OCI-LY1 (cell line): ENCODE measurements around the gene GNG2.

Experiments
- H2AFZ ChIP-seq: fragments of 200-600 bp; sonication (generic), shearing (Covaris generic); 2 replicates; pipeline ENCODE4 v1.6.0; 2014; ENCODE audit warnings: antibody characterized with exemption, mild to moderate bottlenecking, low read length
- H3F3A ChIP-seq: fragments of 200-600 bp; sonication (generic), shearing (Covaris generic); 2 replicates; pipeline ENCODE4 v1.6.0; 2014; ENCODE audit warnings: mild to moderate bottlenecking, antibody characterized with exemption, low read length, moderate library complexity; ENCODE audit not compliant: insufficient read depth
- H3K27ac ChIP-seq: fragments of 200-600 bp; sonication (generic); 2 replicates; pipeline ENCODE4 v1.5.1; 2014; ENCODE audit warnings: low read length, mixed run types, mild to moderate bottlenecking, low read depth; ENCODE audit not compliant: poor library complexity, severe bottlenecking
- H3K27me3 ChIP-seq: fragments of 200-600 bp; sonication (generic); 2 replicates; pipeline ENCODE4 v1.6.0; 2014; ENCODE audit warnings: antibody characterized with exemption, mild to moderate bottlenecking, low read length, moderate library complexity; ENCODE audit not compliant: insufficient read depth
- H3K36me3 ChIP-seq: fragments of 200-600 bp; sonication (generic); 2 replicates; pipeline ENCODE4 v1.6.1; 2014; ENCODE audit warnings: mild to moderate bottlenecking, antibody characterized with exemption, low read length, moderate library complexity, mixed read lengths; ENCODE audit not compliant: insufficient read depth
- H3K4me1 ChIP-seq: fragments of 200-600 bp; sonication (generic); 2 replicates; pipeline ENCODE4 v1.5.1; 2014; ENCODE audit warnings: mild to moderate bottlenecking, low read length, moderate library complexity; ENCODE audit not compliant: insufficient read depth, severe bottlenecking
- H3K4me2 ChIP-seq: fragments of 200-600 bp; sonication (generic), shearing (Covaris generic); 2 replicates; pipeline ENCODE4 v1.6.1; 2014; ENCODE audit warnings: low read length
- H3K4me3 ChIP-seq: fragments of 200-600 bp; sonication (generic); 2 replicates; pipeline ENCODE4 v1.5.1; 2014; ENCODE audit warnings: low read length, low read depth, mild to moderate bottlenecking, mixed read lengths; ENCODE audit not compliant: poor library complexity, severe bottlenecking
- H3K79me2 ChIP-seq: fragments of 200-600 bp; shearing (Covaris generic); 2 replicates; pipeline ENCODE4 v1.6.1; 2016; ENCODE audit warnings: mixed run types, low read length, mixed read lengths; ENCODE audit not compliant: insufficient read depth
- H3K9ac ChIP-seq: fragments of 200-600 bp; sonication (generic), shearing (Covaris generic); 2 replicates; pipeline ENCODE4 v1.6.1; 2014; ENCODE audit warnings: mild to moderate bottlenecking, low read length, mixed read lengths
- H3K9me2 ChIP-seq: fragments of 200-600 bp; sonication (generic), shearing (Covaris generic); 2 replicates; pipeline ENCODE4 v1.6.1; 2014; ENCODE audit warnings: low read depth, mild to moderate bottlenecking, low read length, mixed read lengths
- H3K9me3 ChIP-seq: fragments of 200-600 bp; shearing (Covaris generic); 2 replicates; pipeline ENCODE4 v1.6.1; 2014; ENCODE audit warnings: low read length, mixed read lengths
- H4K20me1 ChIP-seq: fragments of 200-600 bp; sonication (generic), shearing (Covaris generic); 2 replicates; pipeline ENCODE4 v1.6.0; 2016; ENCODE audit warnings: mild to moderate bottlenecking, low read length; ENCODE audit not compliant: insufficient read depth
- CTCF ChIP-seq: fragments of 200-600 bp; sonication (generic), shearing (Covaris generic); IDR thresholded peaks from 2 replicates; pipeline ENCODE4 v1.5.1; 2017; ENCODE audit warnings: mild to moderate bottlenecking, antibody characterized with exemption, low read length, moderate library complexity, mixed read lengths
- EZH2 ChIP-seq: fragments of 200-600 bp; sonication (generic), shearing (Covaris generic); IDR thresholded peaks from 2 replicates; pipeline ENCODE4 v1.8.0; 2017; ENCODE audit warnings: borderline replicate concordance, mixed run types, mild to moderate bottlenecking, antibody characterized with exemption, low read length, moderate library complexity, mixed read lengths

Gene GNG2

GRCh38 chr14:51959928-51960327, 99.5 kb downstream of the GNG2 start:
- Histone ChIP-seq H3K36me3 (no peaks in the 10 kb centered on the region), H3F3A (no peaks in the 10 kb centered on the region), H3K4me1 (no peaks in the 10 kb centered on the region), H3K9me3 (no peaks in the 10 kb centered on the region), H3K9ac (no peak overlapping the region), H3K27ac (no peak overlapping the region), H4K20me1 (no peaks in the 10 kb centered on the region), H3K79me2 (no peaks in the 10 kb centered on the region), H2AFZ (no peak overlapping the region), H3K4me3 (no peak overlapping the region), H3K9me2 (no peaks in the 10 kb centered on the region), H3K4me2 (no peak overlapping the region), H3K27me3 (no peaks in the 10 kb centered on the region)
- TF ChIP-seq CTCF (no peak), EZH2 (no peak)

GRCh38 chr14:51960866-51961265, 100.5 kb downstream of the GNG2 start:
- TF ChIP-seq EZH2: no peak
- TF ChIP-seq CTCF: no peak
- H3K4me2 ChIP-seq: no peak overlapping the region
- H3F3A ChIP-seq: no peaks in the 10 kb centered on the region
- H3K9me3 ChIP-seq: no peaks in the 10 kb centered on the region
- H3K4me1 ChIP-seq: no peaks in the 10 kb centered on the region
- no peak overlapping the region for H2AFZ ChIP-seq
- no peak overlapping the region for H3K9ac ChIP-seq
- no peaks in the 10 kb centered on the region for H3K79me2 ChIP-seq
- no peaks in the 10 kb centered on the region for H3K36me3 ChIP-seq
- H4K20me1 ChIP-seq: no peaks in the 10 kb centered on the region
- no peak overlapping the region for H3K4me3 ChIP-seq
- H3K9me2 ChIP-seq: no peaks in the 10 kb centered on the region
- H3K27me3 ChIP-seq: no peaks in the 10 kb centered on the region
- no peak overlapping the region for H3K27ac ChIP-seq

GRCh38 chr14:51962711-51963110, 102.3 kb downstream of the GNG2 start:
- Histone ChIP-seq H3K27me3 (0 out of 2 replicates have a peak, but pooled peaks cover 4% of the 10 kb centered on the region), H3K27ac (no peak overlapping the region), H2AFZ (no peak overlapping the region), H3F3A (no peaks in the 10 kb centered on the region), H3K4me2 (no peak overlapping the region), H4K20me1 (no peaks in the 10 kb centered on the region), H3K9ac (no peak overlapping the region), H3K79me2 (no peaks in the 10 kb centered on the region), H3K36me3 (no peaks in the 10 kb centered on the region), H3K9me3 (no peaks in the 10 kb centered on the region), H3K4me3 (no peak overlapping the region), H3K4me1 (no peaks in the 10 kb centered on the region), H3K9me2 (no peaks in the 10 kb centered on the region)
- TF ChIP-seq CTCF (no peak), EZH2 (no peak)
